SW 1271 (cell line): Measurements from ENCODE around the gene ENPP6.
"Not testable (repeated sequence)": the region's sequence is repeated elsewhere in the genome, so short reads cannot be mapped to it uniquely, and the experiment has no call there.

Experiments used
- DNase-seq, 2 experiments: peaks; one replicate each; lab custom pipeline; 2025; lab: John Stamatoyannopoulos, UW

ENPP6 gene

DNA sequence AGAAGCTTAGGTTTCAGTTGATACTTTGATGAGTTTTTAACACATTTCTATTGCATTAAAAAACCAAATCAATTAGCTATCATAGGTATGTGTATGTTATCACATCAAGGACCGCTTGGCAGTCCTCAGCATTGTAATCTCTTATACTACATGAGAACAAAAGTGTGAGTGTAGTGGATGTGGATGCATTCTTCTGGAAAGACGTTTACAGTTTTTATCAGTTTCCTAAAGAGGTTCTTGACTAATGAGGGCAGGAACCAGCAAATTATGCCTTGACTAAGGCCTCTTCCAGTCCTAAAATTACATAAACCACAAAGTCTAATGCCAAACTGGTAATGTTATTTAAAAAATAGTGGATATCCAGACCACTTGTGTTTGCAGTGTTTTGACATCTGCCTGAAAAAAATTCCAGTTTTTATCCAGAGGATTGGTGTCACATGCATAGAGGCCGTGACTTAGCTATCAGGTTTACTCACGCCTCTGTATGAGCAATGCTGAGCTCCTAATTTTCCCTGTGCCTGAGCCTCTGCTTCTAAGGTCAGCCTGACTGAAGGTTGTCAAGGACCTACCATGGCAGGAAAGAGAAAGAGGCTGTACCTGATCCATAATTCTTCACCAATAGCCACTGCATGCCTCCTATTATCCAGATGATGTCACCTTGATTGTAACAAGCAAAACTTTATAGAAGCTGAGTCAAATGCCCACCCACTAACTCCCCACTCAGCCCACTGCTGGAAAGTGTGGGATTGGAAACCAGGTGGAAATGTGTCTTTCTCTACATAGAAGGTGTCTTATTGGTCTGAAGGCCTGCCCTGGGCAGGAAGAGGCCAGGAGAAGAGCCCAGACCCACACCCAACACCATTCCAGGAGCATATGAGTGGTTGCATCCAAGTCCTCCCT lies 68.7 kb downstream of the ENPP6 start:
- DNase-seq = no peak

DNA sequence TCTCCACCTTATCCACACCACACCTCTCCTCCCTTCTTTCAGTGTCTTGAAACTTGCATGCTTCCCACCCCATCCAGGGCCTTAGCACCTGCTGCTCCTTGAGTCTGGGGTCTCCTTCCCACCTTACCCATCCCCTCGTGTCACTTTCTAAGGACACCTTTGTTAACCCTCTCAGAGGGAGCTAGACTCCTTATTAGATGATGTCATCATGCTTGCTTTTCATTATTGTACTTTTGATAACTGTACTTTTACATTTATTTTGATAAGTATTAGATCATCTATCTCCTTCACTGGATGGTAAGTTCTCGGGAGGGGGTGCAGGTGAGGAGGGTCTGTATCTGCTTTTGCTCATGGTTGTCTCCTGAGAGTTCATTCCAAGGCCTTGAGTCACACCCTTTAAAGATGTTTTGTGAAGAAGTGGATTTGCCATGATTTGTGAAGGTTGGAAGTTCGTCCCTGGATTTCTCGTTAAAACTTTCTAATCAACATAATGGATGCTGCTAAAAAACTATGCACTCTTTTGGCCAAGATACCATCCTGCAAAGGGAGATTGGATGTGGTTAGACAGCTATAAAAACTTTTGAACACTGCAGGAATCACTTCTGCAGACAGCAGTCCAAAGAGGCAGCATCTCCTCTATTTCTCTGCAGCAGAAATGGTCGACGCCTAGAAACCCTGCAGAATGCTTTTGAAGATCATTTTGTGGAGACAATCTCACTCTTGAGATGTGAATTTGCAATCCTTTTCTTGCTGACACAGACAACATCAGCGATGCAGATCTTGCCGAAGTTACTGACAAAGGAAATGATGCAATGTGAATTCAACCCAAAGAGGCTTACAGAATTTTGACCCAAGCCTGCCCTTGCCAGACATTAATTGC lies 69.6 kb downstream of the ENPP6 start:
- no peak for DNase-seq

- DNase-seq = no peak
Observed at GRCh38 chr4:184146951-184147350, 70.7 kb downstream of the ENPP6 start.

DNA sequence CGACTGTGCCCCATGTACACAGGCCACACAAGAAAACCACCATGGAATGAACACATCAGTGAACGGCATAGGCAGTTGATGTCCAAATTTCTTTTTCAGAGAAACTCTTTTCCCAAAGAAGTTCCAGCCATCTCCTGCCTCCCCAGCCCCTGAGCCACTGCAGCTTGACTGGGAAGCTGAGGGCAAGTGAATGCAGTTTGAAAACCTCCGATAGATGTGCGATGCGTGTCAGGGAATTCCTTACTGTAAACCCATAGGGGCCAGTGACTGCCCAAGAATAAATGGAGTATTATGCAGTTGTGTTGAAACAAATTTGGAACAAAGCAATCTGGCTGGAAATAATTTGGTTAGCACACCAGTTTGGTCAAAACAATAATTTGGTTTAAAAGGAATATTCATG lies 72.1 kb downstream of the ENPP6 start:
- DNase-seq = no peak

DNA sequence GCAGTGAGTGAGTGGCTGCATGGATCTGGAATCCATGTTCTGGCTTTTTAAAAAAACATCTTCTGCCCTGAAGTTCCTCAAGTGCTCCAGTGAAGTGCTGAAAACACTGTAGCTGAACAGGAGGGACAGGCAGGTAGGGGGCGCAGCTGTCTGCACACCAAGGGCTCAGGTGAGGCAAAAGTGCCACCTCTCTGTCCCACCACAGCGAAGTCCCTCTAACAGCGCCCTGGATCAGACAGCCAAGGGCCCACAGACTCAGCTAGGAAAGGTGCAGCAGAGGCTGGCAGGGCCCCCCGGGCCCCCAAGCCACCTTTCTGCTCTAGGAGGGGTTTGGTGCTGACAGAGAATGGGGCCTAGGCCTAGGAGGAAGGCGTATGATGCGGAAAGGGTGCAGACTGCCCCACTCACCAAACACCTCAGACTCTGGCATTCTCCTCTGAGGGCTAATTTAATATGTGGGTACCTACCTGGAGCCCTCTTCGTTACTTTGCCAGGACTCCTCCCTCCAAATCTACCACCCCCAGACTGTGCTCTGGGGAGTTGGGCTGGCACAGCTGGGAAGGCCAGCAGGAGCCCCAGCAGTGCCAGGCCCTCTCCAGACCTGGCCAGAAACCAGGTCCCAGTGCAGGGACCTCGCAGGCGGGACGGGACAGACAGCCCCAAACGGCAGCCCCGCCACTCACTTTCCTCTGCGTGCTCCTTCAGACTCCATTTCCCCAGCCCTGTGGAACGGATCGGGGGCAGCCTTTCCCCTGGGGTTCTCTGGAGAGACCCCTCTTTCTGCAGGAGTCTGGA lies 73.7 kb downstream of the ENPP6 start:
- no peak for DNase-seq

DNA sequence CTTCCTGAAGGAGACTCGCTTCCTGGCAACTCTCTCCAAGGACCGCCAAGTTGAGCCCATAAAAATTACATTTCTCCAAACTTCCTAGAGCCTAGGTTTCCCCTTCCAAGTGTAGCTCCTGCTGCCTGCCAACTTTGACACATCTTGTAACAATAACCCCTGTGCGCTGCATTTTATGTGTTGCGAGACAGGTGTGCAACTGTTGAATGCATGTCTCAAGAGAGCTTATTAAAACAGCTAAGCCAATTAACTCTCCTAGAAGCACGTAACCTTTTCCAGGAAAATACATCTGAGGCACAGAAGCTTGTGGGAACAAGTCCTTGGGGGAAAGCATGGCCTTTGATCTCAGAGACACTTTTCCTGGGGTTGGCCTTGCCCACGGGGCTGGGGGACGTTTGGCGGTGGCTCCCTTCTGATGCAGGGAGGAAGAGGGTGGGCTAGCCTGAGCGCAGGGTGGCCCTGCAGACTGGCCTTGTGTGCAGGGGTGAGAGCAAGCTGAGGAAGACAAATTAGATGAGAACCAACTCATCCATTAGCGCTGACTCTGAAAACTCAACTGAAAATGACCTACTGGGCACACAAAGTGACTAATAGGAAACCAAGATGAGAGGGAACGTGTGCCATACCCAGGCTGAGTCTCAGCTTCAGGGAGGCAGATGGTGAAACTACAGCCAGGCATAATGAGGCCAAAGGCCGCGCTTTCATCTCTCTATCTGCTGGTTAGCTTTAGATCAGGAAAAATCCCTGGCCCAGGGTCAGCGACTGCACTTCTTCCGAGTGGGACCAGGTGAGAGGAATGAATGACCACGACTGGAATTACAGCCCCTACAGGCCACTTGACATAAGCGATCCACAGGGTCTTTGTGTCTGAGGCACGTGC lies 75.3 kb downstream of the ENPP6 start:
- DNase-seq = no peak

DNA sequence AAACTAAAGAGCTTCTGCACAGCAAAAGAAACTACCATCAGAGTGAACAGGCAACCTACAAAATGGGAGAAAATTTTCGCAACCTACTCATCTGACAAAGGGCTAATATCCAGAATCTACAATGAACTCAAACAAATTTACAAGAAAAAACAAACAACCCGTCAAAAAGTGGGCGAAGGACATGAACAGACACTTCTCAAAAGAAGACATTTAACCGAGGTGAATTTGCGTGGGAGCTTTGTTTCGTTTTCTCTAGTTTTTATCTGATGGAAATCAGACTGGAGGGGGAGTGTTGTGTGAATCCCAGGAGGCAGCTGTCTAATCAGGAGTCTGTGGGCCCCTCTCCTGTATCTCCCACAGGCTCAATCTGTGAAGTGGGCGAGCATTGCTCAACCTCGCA lies 76.8 kb downstream of the ENPP6 start:
- not testable (repeated sequence) for DNase-seq

DNA sequence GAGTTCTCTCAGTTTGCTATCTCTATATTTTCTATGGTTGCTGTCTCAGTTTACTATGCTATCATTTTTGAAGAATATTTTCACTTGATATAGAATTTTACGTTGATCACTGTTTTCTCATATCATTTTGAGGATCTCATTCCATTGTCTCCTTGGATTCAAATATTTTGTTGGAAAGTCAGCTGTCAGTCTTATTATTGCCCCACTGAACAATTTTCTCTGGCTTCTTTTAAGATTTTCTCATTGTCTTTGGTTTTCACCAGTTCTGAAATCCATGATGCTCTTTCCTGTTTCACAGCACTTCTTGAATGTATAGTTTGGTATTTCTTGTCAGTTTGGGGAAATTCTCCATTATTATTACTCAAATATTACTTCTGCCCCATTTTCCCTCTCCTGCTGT lies 81.1 kb downstream of the ENPP6 start:
- no peak for DNase-seq

- DNase-seq = no peak
Observed at GRCh38 chr4:184126800-184127199, 90.9 kb downstream of the ENPP6 start.

DNA sequence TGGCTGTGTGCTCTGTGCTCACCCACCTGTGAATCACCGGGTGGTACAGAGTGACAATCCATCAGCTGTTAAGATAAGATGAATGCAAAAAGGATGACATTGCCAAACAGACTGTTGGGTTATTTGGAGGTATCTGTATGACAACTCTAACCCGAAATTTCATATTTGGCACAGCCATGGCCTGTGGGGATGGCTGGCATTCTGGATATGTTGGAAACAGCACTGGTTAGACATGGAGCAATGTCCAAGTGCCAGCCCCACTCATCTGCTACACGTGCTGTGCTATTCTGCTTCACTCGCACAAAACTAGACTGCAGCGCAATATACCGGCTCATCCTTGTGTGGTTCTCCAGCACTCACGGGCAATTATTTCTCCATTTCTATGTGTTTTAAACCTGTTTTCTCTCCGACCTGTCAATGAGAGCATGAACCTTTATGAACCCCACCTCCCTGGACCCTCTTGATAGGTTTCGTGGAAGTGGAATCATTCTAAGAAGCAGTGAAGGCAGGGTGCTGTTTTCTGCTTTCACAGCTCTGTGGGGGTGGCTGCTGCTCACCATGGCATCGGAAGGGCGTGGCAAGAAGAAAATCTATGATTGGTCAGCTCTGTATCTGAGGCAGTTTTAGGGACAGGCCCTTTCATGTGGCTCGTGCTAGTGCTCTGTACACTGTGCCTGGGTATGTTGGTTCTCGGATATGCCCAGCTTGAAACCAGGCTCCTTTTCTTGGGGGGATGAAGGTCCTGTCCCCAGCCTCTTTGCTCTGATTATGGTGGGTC lies 94.9 kb downstream of the ENPP6 start:
- no peak for DNase-seq

- DNase-seq = no peak
Observed at GRCh38 chr4:184120549-184121127, 97.0 kb downstream of the ENPP6 start.

GRCh38 chr4:184117662-184118199 lies 99.9 kb downstream of the ENPP6 start:
- DNase-seq = no peak

DNA sequence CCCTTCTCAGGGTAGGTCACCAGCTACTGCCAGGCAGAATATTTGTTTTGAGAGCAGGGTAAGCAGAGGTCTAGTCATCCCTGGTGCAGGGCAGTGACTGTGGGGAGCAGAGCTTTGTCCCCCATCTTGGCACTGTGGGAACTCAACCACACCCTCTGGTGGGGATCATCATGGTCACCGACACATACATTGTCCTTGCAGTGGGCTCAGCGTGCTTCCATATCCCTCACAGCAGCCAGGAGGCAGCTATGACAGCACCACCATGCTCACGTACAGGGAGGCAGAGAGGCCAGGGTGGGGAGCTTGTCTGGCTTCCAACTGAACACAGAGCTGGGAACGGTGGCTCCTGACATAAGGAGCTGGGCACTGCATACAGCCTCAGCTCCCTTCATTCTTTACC lies 102.3 kb downstream of the ENPP6 start:
- DNase-seq = no peak

DNA sequence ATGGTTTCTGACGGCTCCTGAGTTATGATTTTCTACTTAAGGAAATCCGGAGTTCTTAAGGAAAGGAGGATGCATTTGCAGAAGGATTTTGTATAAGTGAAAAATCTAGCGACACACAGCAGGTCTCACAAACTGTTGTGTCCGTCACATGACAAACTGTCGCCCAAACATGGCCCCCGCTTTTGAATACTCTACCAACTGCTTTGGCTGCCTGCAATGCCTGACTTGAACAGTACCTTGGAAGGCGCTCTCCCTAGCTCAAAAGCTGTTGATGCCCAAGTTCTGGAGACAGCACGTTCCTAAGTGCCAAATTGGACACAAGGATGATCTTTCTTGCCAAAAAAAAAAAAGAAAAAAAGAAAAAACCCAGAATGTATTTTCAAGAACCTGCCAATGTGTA lies 103.2 kb downstream of the ENPP6 start:
- no peak for DNase-seq

DNA sequence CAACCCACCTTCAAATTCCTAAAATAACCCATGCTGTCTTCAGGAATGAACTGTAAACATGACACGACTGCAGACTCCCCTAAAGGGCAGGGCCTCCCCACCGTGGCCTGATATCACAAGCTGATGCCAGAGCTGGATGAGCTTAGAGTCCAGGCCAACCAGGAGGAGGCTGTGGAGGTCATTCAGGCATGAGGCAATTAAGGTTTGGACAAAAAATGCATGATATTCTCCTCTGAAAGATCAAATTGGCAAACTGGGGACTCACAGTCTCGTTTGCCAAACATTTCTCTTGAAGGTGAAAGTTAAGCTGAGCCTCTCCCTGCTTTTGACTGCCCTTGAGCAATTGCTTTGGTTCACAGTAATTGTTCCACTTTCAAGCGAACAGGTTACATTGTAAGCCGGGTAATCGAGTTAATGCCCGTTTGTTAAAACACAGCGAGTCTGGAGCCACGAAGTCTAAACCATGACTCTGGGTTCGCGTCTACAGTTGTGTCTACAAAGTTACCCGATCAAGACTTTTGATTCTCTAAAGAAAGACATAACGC lies 105.6 kb downstream of the ENPP6 start:
- DNase-seq = no peak

- no peak for DNase-seq
Observed at GRCh38 chr4:184111233-184111832, 106.3 kb downstream of the ENPP6 start.

GRCh38 chr4:184110452-184111224 lies 107.0 kb downstream of the ENPP6 start:
- DNase-seq = no peak

DNA sequence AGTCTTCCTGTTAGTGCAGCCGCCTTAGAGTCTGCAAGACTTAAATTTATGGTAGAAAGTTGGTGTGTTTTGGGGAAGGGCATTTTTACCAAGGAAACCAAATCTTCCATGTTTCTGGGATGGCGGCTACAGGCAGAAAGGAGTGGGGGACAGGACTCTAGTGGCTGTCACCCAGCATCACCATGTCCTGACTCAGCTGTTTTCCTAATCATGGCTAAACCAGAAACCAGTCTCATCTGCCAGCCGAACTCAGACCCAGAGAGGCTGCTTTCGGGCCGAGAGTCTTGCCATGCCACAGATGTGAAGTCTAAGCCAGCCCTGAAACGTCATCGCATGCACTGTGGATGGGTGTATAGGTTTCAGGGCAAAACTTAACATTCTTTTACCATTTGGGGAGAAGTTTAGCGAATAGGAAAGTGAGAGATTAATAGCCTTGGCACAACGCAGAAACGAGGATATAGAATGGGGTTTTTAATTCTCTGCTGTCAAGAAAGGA lies 109.6 kb downstream of the ENPP6 start:
- DNase-seq = no peak
